Breast epithelium (tissue), 4 donors: ENCODE results near the gene ANTXR2. TPM values are rescaled to one million over a fixed set of nuclear protein-coding genes. Genes with fewer than 3 reads are reported as not detected.

Experiments
- DNase-seq, 2 donors: peaks; one replicate each; pipeline ENCODE4 v3.0.0-alpha.2; 2019; ENCODE audit warnings: low spot score in 2 of 2
- H3K27ac ChIP-seq, 2 donors: fragments of 200-600 bp; sonication (generic) in 1 of 2; one replicate each; pipeline ENCODE4 v1.5.1; 2016 to 2019; ENCODE audit warnings: mild to moderate bottlenecking in 1 of 2
- H3K27me3 ChIP-seq, 2 donors: fragments of 200-600 bp; sonication (generic) in 1 of 2; one replicate each; pipeline versions ENCODE4 v1.5.1 to v1.6.0; 2017 to 2019; ENCODE audit warnings: control low read depth in 1 of 2, mild to moderate bottlenecking in 1 of 2
- H3K36me3 ChIP-seq: fragments of 200-600 bp; one replicate; pipeline ENCODE4 v1.5.1; 2019
- H3K4me1 ChIP-seq, 2 donors: fragments of 200-600 bp; sonication (generic); one replicate each; pipeline ENCODE4 v1.5.1; 2016 to 2019; ENCODE audit warnings: control low read depth in 1 of 2
- H3K4me3 ChIP-seq, 3 donors: fragments of 200-600 bp; sonication (generic); 1 replicate in 2 of 3; 2 replicates in 1 of 3; pipeline ENCODE4 v1.5.1; 2016 to 2019; ENCODE audit warnings: mild to moderate bottlenecking in 3 of 3, moderate library complexity in 2 of 3
- H3K9me3 ChIP-seq, 2 donors: fragments of 200-600 bp; sonication (generic) in 1 of 2; one replicate each; pipeline ENCODE4 v1.5.1; 2016 to 2019; ENCODE audit warnings: control low read depth in 1 of 2
- POLR2A ChIP-seq: fragments of 450-650 bp; IDR thresholded peaks from one replicate; pipeline ENCODE4 v1.6.1; 2016; ENCODE audit warnings: antibody characterized with exemption, mild to moderate bottlenecking, moderate library complexity
- POLR2AphosphoS5 ChIP-seq, 3 donors: sonication (generic); formaldehyde crosslinking; IDR thresholded peaks; one replicate each; pipeline ENCODE4 v1.6.1; 2017; ENCODE audit warnings: antibody characterized with exemption in 3 of 3
- intact Hi-C: fragments of 100-400 bp; cut with DNase I; formaldehyde crosslinking; loops from one replicate; pipeline ENCODE4 v1.15.1; 2023; ENCODE audit warnings: low total_unique reads
- total RNA-seq, 3 donors: library from RNA; depleted of rRNA; stranded (reverse); fragments of >200 nt; gene quantifications; one replicate each; pipeline ENCODE4 v1.1.0, GENCODE V29; 2016
- TF ChIP-seq, protein P1 (sequence below), 3 donors: fragments of 450-650 bp; IDR thresholded peaks; one replicate each; pipeline ENCODE4 v1.5.1; 2016 to 2017; ENCODE audit warnings: antibody characterized with exemption in 3 of 3, mild to moderate bottlenecking in 3 of 3, moderate library complexity in 3 of 3

ANTXR2 gene
- total RNA-seq, 3 donors from 2014 or later, result 55.1 to 229 (median 77.4) TPM

- TF ChIP-seq, protein P1, sequence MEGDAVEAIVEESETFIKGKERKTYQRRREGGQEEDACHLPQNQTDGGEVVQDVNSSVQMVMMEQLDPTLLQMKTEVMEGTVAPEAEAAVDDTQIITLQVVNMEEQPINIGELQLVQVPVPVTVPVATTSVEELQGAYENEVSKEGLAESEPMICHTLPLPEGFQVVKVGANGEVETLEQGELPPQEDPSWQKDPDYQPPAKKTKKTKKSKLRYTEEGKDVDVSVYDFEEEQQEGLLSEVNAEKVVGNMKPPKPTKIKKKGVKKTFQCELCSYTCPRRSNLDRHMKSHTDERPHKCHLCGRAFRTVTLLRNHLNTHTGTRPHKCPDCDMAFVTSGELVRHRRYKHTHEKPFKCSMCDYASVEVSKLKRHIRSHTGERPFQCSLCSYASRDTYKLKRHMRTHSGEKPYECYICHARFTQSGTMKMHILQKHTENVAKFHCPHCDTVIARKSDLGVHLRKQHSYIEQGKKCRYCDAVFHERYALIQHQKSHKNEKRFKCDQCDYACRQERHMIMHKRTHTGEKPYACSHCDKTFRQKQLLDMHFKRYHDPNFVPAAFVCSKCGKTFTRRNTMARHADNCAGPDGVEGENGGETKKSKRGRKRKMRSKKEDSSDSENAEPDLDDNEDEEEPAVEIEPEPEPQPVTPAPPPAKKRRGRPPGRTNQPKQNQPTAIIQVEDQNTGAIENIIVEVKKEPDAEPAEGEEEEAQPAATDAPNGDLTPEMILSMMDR (IDR thresholded peaks at IDR 0.05), result no peak
- no peak for TF ChIP-seq POLR2AphosphoS5 (IDR thresholded peaks at IDR 0.05)
- TF ChIP-seq POLR2A, result no peak
- no peaks in the 10 kb centered on the region for H3K27me3 ChIP-seq
- DNase-seq, result no peak
- intact Hi-C loops, result no loop called here
- no peaks in the 10 kb centered on the region for H3K9me3 ChIP-seq
- no peak overlapping the region for H3K4me3 ChIP-seq
- H3K27ac ChIP-seq, result no peak overlapping the region
- H3K36me3 ChIP-seq, result no peaks in the 10 kb centered on the region
- no peaks in the 10 kb centered on the region for H3K4me1 ChIP-seq
These were observed 89.6 kb downstream of the ANTXR2 start for GRCh38 chr4:79983431-79983830.

- Histone ChIP-seq H3K9me3 (no peaks in the 10 kb centered on the region), H3K4me1 (no peaks in the 10 kb centered on the region), H3K4me3 (no peak overlapping the region), H3K36me3 (no peaks in the 10 kb centered on the region), H3K27me3 (no peaks in the 10 kb centered on the region), H3K27ac (peak overlapping the region in 1 of 2 donors; percentile 30)
- TF ChIP-seq POLR2A, result no peak
- TF ChIP-seq POLR2AphosphoS5 (IDR thresholded peaks at IDR 0.05), result no peak
- TF ChIP-seq, protein P1 (IDR thresholded peaks at IDR 0.05), result no peak
- intact Hi-C loops, result no loop called here
- no peak for DNase-seq
These were observed 90.3 kb downstream of the ANTXR2 start for GRCh38 chr4:79982601-79983322.

DNA sequence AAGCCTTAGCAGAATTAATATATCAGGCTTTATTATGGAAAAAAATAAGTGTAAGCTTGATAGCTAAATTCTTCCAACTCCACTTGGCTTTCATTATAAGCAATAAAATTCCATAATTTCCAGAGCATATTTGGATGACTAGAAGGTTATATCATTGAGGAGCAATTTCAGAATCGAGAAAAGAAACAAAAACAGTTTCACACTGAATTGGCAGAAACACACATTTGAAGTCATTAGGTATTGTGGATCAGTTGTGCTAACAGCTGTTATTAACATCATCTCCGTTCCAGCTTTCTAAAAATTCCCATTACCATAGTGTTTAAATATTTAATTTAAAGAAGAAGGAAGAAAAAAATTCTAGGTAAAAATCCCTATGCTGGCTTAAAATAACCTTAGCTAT, 92.6 kb downstream of the ANTXR2 start:
- intact Hi-C loops, result no loop called here
- Histone ChIP-seq H3K4me3 (no peak overlapping the region), H3K4me1 (no peaks in the 10 kb centered on the region), H3K27ac (no peak overlapping the region), H3K27me3 (no peaks in the 10 kb centered on the region), H3K36me3 (no peaks in the 10 kb centered on the region), H3K9me3 (no peaks in the 10 kb centered on the region)
- no peak for DNase-seq
- TF ChIP-seq, protein P1 (IDR thresholded peaks at IDR 0.05), result no peak
- no peak for TF ChIP-seq POLR2A
- TF ChIP-seq POLR2AphosphoS5 (IDR thresholded peaks at IDR 0.05), result no peak

GRCh38 chr4:79979785-79980437, 93.1 kb downstream of the ANTXR2 start:
- Histone ChIP-seq H3K9me3 (no peaks in the 10 kb centered on the region), H3K4me3 (no peak overlapping the region), H3K36me3 (no peaks in the 10 kb centered on the region), H3K4me1 (no peaks in the 10 kb centered on the region), H3K27me3 (no peaks in the 10 kb centered on the region), H3K27ac (no peak overlapping the region)
- intact Hi-C loops, result no loop called here
- no peak for DNase-seq
- TF ChIP-seq, protein P1 (IDR thresholded peaks at IDR 0.05), result no peak

- Histone ChIP-seq H3K27ac (no peak overlapping the region), H3K9me3 (no peaks in the 10 kb centered on the region), H3K36me3 (no peaks in the 10 kb centered on the region), H3K27me3 (no peaks in the 10 kb centered on the region), H3K4me1 (no peaks in the 10 kb centered on the region), H3K4me3 (no peak overlapping the region)
- intact Hi-C loops, result no loop called here
- TF ChIP-seq, protein P1 (IDR thresholded peaks at IDR 0.05), result no peak
- TF ChIP-seq POLR2AphosphoS5 (IDR thresholded peaks at IDR 0.05) (no peak), POLR2A (no peak)
- no peak for DNase-seq
These were observed 95.7 kb downstream of the ANTXR2 start for GRCh38 chr4:79977131-79977840.
